ENCODE data around the gene FOXP3. TPM values are rescaled to one million over a fixed set of nuclear protein-coding genes. Genes with fewer than 3 reads are reported as not detected.
A peak's percentile ranks its signal among the peaks of the same experiment; 100 is the strongest.

The FOXP3 gene
- total RNA-seq, 1 experiment from 2014 or later = 0.26 TPM

GRCh38 chrX:49272421-49272820, 7.9 kb upstream of the FOXP3 start:
- no peak for ATAC-seq
- H3K27ac ChIP-seq (ENCODE audit: low read length) = no peak overlapping the region
- H3K9me3 ChIP-seq (ENCODE audit: control insufficient read depth, insufficient read depth, low read depth, low read length) = no peaks in the 10 kb centered on the region
- no peak for TF ChIP-seq REST (IDR thresholded peaks at IDR 0.05; ENCODE audit: insufficient read depth in 1 of 2, low read depth in 2 of 2, low read length in 1 of 2)
- intact Hi-C loops (cut with micrococcal nuclease; ENCODE audit: unreplicated experiment) = no loop called here
- H3K4me3 ChIP-seq (ENCODE audit: low read depth in 2 of 2, low read length in 2 of 2) = no peak overlapping the region
- H3K27me3 ChIP-seq (ENCODE audit: control insufficient read depth, insufficient read depth, low read length) = no peaks in the 10 kb centered on the region
- in situ Hi-C loops (cut with HindIII; ENCODE audit: low pct_unique_long_range_greater_than_20kb, low sequenced_read_pairs) = no loop called here
- H3K4me1 ChIP-seq (ENCODE audit: control insufficient read depth, insufficient read depth, low read length) = peaks cover 20% of the 10 kb centered on the region
- no TSS peak for BruUV-seq (replicated peaks)
- no peaks in the 10 kb centered on the region for H3K36me3 ChIP-seq (ENCODE audit: control insufficient read depth, insufficient read depth, low read length)
- no peak for DNase-seq (ENCODE audit: low read depth, low spot score)
- POLR2A ChIA-PET = interaction anchor here (0.5 kb wide), 1 partner anchor 31 kb away, joined by 9 read pairs; no protein-coding TSS in a partner anchor
- CTCF ChIA-PET = no interaction called here

GRCh38 chrX:49271341-49271740, 6.8 kb upstream of the FOXP3 start:
- DNase-seq (ENCODE audit: low read depth, low spot score) = no peak
- in situ Hi-C loops (cut with HindIII; ENCODE audit: low pct_unique_long_range_greater_than_20kb, low sequenced_read_pairs) = no loop called here
- H3K27ac ChIP-seq (ENCODE audit: low read length) = peak overlapping the region; percentile 83
- H3K4me3 ChIP-seq (ENCODE audit: low read depth in 2 of 2, low read length in 2 of 2) = peak overlapping the region; percentile 58 to 61
- H3K4me1 ChIP-seq (ENCODE audit: control insufficient read depth, insufficient read depth, low read length) = peaks cover 20% of the 10 kb centered on the region
- POLR2A ChIA-PET = no interaction called here
- intact Hi-C loops (cut with micrococcal nuclease; ENCODE audit: unreplicated experiment) = no loop called here
- no peaks in the 10 kb centered on the region for H3K36me3 ChIP-seq (ENCODE audit: control insufficient read depth, insufficient read depth, low read length)
- CTCF ChIA-PET = no interaction called here
- no peak for ATAC-seq
- no peaks in the 10 kb centered on the region for H3K9me3 ChIP-seq (ENCODE audit: control insufficient read depth, insufficient read depth, low read depth, low read length)
- TSS peak; percentile 90 for BruUV-seq (replicated peaks)
- TF ChIP-seq SIN3A (IDR thresholded peaks at IDR 0.05; ENCODE audit: borderline replicate concordance, insufficient read depth, low read depth, low read length) = no peak
- no peaks in the 10 kb centered on the region for H3K27me3 ChIP-seq (ENCODE audit: control insufficient read depth, insufficient read depth, low read length)

- TF ChIP-seq POLR2AphosphoS5 (IDR thresholded peaks at IDR 0.05; ENCODE audit: low read depth, low read length) = no peak
- TF ChIP-seq REST (IDR thresholded peaks at IDR 0.05; ENCODE audit: insufficient read depth in 1 of 2, low read depth in 2 of 2, low read length in 1 of 2) = no peak
- no peak for TF ChIP-seq SIN3A (IDR thresholded peaks at IDR 0.05; ENCODE audit: borderline replicate concordance, insufficient read depth, low read depth, low read length)
- no peak for TF ChIP-seq CTCF (IDR thresholded peaks at IDR 0.05)
- no peak for TF ChIP-seq TCF7L2 (IDR thresholded peaks at IDR 0.05; ENCODE audit: low read depth, low read length)
- BruUV-seq (replicated peaks) = no TSS peak
- CTCF ChIA-PET = no interaction called here
- no peak for ATAC-seq
- Histone ChIP-seq H3K27me3 (ENCODE audit: control insufficient read depth, insufficient read depth, low read length) (no peaks in the 10 kb centered on the region), H3K4me1 (ENCODE audit: control insufficient read depth, insufficient read depth, low read length) (peaks cover 20% of the 10 kb centered on the region), H3K36me3 (ENCODE audit: control insufficient read depth, insufficient read depth, low read length) (no peaks in the 10 kb centered on the region), H3K4me3 (ENCODE audit: low read depth in 2 of 2, low read length in 2 of 2) (peak overlapping the region; percentile 58 to 61), H3K27ac (ENCODE audit: low read length) (peak overlapping the region; percentile 83), H3K9me3 (ENCODE audit: control insufficient read depth, insufficient read depth, low read depth, low read length) (no peaks in the 10 kb centered on the region)
- POLR2A ChIA-PET = no interaction called here
- DNase-seq (ENCODE audit: low read depth, low spot score) = no peak
- intact Hi-C loops (cut with micrococcal nuclease; ENCODE audit: unreplicated experiment) = no loop called here
- in situ Hi-C loops (cut with HindIII; ENCODE audit: low pct_unique_long_range_greater_than_20kb, low sequenced_read_pairs) = no loop called here
Observed at GRCh38 chrX:49270249-49270921, 5.9 kb upstream of the FOXP3 start.
